Measurements from ENCODE around the gene EGR1.
A peak's percentile ranks its signal among the peaks of the same experiment; 100 is the strongest.

Gene EGR1

DNA sequence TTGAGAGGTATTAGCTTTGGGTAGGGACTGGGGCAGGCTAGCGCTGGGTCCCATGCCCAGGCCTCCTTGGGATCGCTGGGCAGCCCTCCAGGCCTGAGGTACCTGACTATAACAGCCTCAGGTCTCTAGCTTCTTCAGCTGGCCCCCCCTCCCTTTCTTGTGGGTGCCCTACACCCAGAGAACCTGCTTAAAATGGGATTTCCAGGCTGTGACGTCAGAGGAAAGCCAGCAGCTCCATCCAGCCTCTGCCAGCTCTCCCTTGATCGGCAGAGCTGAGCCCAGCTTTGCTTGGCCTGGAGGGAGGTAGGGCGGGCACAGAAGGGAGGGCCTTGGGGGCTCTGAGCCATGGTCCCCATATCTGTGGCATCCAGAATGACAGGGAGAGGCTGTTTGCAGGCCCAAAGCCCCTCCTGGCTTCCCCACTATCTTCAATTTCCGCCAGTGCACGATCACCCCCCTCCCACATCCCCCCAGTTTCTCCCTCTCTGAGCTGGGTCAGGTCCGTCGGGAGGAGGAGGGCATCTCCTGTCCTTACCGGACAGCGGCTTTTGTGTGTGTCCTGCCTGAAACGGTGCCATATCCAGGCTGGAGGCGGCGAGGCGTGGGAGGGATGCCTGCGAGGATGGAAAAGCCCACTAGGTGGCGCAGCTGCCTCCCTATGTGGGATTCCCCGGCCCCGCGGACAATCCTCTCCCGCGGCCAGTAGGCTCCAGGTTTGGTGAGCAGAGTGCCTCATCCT is 15.6 kb upstream of the EGR1 start:
- DNase-seq = peak; percentile 78

DNA sequence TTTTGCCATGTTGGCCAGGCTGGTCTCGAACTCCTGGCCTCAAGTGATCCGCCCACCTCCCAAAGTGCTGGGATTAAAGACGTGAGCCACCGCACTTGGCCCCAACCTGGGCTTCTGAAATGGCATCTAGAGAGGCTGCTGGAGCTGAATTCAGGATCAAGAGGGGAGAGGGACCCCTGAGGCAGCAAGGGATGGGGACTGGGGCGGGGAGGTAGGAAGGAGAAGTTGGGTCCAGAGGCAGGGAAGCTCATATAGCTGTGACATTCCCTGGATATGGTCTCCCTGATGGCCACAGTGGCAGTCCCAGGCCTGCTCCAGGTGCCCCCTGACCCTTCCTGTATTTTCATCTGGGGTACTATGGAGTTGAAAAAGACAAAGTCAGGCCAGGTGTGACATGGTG is 14.3 kb upstream of the EGR1 start:
- no peak for DNase-seq

DNA sequence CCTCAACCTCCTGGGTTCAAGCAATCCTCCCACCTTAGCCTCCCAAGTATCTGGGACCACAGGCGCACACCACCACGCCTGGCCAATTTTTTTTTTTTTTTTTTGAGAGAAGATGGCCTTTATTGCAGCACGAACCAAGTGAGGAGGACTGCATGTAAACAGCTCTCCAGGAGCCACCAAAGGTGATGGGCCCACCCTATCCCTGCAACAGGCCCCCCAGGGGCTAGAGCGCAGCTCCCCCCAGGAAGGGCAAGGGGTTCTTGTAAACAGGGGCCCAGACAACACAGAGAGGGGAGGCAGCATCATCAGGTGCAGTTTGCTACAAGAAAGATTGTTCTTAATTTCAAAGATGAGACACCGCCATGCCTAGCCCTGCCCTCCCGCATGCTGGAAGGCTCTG is 12.6 kb upstream of the EGR1 start:
- DNase-seq = no peak

DNA sequence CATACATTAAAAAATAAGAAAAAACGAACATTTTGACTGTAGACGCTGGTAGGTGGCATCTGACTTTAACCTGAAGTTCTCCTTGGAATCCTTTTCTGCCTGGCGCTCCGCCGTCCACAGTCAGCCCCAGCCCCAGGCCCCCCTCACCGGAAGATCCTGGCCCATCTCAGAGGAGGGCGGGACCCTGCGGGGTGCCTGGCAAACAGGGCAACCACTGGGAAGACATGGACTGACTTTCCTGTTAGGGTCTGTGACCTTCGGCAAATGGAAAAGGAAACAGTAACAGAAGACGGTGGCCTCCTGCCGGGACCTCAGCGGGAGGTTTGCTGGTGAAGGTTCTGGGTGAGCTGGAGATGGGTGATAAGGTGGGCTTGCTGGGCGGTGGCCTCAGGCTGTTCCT is 11.7 kb upstream of the EGR1 start:
- no peak for DNase-seq

DNA sequence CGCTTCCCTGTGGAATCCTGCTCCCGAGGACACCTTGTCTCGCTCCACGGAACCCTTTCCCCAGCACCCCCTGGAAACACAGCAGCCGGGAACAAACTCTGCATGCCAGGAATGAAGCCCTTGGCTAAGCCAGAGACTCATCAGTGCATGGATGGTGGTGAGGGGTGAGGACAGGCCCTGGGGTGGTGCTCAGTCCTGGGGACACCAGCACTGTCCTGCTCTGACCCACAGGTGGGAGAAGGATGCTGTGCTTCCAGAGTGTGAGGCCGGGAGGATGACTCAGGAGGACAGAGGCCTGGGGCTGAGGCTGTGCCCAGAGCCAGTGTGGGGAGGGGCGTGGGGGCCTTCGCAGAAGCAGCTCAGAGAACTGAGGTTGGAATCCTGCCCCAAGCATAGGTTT is 11.2 kb upstream of the EGR1 start:
- no peak for DNase-seq

DNA sequence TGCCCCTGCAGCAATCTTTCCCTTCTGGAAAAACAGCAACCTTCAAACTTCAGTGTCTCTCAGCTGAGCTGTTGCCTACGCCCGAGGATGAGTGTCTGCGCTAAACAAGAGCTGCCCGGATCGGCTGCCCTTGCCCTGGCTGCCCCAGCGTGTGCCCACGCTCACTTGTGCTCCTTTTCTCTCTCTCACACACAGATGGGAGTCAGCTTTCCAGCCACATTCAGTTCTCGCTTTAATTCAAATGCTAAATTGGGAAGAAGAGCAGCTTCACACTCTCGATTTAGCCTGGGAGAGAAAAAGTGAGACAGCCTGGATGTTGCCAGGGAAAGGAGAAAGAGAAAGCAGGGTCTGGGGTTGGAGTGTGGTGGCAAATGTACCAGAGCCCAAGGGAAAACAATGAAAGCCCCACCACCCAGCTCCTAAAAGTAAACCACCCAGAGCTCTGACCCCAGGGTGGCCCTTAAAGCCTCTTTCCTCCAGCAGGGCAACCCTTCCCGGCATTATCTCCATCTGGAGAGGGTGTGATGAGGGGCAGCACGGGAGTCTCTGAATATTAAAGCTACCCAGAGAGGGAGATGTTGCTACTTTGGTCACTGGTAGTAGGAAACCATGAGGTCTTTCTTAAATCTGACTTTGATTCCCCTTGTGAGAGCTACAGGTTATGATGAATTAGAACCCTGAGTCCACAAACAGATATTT is 9.9 kb upstream of the EGR1 start:
- DNase-seq = no peak

DNA sequence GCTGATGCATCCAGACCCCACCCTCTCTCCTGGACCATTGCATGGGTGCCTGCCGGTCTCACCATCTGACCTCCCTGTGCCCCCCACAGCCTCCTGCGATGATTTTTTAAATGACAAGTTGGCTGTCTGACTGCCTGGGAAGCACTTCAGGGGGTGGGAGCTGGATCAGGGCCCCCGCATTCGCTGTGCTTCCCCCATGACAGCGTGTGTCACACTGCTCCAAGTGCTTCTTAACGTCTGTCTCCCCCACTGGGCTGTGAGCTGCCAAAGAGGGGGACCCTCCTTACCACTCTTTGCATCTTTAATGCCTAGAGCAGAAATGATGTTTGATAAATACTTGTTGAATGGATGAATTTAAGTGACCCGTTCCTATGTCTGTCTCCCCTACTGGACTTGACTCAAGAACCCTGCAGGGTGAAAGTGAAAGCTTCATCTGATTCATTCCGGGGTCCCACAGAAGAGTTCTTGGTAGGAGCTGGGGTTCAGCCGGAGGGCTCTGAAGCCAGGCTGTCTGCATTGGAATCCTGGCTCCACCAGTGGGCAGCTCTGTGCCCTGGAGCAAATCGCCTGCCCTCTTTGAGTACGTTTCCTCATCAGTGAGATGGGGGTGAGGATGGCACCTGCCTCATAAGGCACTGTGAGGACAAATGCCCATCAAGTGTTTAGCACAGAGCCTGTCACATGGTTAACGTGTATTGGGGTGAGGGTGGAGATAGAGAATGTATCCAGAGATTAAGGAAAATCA is 7.6 kb upstream of the EGR1 start:
- DNase-seq = no peak

DNA sequence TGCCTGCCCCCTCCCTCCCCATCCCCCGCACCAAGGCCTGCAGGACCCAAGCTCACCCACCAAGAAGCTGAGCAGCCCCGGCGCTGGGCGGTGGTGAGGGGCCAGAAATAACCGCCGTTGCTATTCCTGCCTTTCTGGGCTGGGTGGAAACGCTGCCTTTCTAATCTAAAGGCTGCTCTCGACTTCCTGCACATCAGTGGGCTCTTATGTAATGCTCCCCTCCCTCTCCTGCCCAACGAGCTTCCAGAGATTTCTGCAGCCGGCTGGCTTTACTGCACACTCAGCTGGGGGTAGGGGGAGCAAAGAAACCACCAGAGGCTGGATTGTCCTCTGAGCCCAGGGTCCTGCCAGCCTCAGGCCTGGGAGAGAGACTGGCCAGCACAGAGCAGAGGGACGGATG is 6.9 kb upstream of the EGR1 start:
- DNase-seq = no peak

DNA sequence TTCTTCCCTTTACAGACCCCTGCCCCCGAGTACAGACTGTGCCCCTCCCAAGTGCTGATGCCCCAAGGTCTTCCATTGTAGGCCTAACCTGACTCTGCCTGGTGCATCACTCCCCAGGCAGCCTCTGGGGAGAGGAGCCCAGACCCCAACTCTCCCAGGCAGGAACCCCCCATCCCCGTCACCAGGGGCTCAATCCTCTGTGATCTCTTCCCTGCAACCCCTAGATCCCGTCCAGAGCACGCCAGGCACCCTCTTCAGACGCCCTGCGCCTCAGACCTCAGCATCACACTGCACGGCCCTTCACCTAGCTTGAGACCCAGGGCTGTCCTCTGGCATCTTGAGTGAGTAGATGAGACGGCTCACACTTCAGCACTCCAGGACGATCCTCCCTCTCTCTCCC is 6.4 kb upstream of the EGR1 start:
- no peak for DNase-seq

DNA sequence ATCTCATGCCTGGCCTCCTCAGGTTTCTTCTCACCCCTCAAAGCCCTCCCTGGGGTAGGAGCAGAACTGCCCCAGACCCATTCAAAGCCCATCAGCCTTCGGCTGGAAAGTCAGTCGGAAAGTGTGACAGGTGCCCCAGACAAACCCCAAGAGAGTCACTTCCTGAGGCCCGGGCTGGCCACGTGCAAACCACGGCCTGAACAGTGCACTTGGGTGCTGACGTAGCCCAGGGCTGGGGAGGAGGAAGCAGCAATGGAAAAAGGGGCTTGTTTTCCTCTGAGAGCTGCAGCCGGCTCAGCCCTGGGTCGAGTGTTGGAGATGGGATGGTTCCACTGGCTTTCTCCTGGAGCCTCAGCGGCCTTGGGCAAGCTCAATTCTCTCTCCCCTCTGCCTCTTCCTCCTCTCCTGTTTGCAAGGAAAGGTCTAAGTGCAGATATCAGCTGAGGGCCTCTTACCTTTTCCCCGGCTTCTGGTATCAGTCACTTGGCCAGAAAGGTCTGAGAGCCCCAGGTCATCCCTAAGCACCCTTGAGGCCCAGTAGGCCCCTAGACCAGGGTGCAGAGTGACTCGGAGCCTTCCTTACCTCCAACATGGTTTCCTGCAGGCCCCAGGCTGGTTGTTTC is 5.9 kb upstream of the EGR1 start:
- no peak for DNase-seq

DNA sequence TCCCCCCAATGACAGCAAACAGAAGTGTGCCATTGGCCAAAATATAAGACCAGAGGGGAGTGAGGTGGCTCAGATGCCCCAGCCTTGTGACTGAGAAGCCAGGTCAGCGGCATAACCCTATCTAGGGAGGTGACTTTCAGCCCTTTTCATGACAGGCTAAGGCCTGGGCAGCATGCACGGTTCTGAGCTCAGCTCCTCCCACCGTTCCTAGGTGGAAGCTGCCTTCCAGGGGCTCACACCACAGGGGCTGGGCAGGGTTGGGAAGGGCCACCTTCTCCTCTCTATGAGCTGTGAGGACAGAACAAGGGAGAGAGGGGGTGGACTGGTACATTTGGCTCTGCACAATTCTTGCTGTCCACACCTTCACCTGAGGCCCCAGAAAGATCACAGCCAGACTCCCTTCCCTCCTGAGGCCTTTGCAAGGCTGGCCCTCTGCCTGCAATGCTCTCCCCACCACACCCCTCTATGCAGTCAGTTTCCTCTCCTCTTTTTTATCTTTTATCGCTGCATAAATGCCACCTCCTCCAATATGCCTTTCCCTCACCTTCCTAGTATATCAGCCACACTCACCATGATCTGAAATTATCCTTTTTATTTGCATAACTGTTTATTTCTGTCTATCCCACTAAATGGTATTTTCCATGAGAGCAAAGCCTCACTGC is 5.1 kb upstream of the EGR1 start:
- no peak for DNase-seq

DNA sequence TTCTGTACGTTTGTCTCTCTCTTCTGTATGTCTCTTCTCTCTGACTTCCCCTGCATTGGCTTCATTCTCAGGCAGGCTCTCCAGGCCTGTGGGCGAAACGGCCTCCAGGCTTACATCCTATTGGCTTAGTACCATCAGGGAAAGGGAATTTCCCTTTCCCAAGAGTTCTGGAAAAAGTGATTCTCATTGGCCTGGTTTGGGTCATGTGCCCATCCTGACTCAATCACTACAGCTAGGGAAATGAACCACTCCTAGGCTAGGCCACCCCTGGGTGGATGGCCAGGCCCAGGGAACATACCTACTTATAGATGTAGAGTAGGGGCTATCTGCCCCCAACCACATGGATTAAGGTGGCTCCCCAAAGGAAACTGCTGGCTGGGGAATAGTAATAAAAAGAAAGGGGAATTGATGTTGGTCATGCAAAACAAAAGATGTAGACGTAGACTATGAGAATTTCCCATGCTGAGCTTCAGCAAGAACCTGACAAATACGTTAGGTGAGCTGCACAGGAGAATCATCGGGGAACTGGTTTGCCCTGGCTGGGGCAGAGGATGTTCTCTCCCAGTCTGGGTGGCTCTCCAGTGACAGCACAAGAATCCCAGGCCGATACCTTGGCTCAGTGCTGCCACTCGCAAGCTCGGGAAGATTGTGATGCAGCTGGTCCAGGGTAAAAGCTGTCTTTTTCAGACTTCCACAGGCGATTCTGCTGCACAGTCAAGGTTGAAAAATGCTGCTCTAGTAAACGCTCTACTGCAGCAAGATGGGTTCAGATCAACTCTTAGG is 3.7 kb upstream of the EGR1 start:
- DNase-seq = no peak

DNA sequence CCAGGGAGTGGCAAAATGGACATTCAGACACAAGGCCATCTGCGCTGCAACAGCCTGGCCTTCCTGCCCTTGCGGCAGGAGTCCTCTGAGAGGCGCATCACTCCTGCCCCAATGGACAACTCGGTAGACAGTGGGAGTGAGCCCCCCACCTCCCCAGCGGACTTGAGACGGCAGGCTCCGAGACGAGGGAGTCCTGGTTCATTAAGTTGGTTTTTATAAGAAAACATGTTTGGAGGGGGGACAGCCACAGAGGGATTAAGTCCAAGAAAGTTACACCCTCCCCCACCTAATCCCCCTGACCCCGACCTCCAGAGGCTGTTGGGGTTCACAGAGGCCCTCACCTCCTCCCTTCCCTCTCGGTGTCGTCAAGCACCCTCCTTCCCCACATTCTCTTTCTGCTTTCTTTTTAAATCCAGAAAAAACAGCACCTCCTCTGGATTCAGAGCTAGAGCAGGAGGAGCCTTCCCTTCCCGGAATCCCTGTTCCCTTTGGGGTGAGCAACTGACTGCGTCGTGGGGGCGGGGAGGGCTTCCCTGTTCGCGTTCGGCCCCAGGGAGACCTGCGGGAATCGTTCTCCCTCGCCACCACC is 1.8 kb upstream of the EGR1 start:
- DNase-seq = no peak

DNA sequence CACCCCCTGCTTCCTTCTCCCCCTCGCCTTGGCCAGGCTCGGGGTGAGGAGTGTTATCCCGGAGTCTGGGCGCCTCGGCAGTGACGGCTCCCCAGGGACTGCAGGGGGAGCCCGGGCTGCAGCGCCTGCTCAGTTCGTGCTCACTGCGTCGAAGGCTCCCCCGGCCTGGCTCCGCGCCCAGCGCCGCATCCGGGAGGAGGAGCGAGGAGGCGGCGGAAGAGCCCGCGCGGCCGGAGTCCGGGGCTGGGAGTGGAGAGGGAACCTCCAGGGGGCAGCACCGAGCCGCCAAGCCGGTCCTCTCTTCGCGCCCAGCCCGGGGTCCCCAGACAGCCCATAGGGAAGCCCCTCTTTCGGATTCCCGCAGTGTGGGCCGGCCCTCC is 1.3 kb upstream of the EGR1 start:
- DNase-seq = peak; percentile 98

DNA sequence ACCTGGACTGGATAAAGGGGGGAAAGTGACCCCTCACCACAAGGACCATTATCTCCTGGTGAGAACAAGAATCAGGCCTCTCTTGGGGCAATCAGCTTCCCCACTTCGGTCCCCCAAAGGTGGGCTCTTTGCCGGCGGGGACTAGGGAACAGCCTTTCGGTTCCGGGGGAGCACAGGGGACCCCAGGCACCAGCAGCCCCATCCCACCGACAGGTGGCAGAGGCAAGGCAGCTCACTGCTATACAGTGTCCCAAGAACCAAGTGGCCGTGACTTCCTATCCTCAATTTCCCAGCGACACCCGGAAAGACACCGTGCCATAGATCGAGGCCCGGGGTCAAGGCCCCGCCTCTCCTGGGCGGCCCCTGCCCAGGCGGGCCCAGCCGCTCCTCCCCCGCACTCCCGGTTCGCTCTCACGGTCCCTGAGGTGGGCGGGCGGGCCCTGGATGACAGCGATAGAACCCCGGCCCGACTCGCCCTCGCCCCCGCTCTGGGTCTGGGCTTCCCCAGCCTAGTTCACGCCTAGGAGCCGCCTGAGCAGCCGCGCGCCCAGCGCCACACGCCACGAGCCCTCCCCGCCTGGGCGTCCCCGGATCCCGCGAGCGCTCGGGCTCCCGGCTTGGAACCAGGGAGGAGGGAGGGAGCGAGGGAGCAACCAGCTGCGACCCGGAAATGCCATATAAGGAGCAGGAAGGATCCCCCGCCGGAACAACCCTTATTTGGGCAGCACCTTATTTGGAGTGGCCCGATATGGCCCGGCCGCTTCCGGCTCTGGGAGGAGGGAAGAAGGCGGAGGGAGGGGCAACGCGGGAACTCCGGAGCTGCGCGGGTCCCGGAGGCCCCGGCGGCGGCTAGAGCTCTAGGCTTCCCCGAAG is 655 bp upstream of the EGR1 start:
- peak; percentile 100 for DNase-seq

DNA sequence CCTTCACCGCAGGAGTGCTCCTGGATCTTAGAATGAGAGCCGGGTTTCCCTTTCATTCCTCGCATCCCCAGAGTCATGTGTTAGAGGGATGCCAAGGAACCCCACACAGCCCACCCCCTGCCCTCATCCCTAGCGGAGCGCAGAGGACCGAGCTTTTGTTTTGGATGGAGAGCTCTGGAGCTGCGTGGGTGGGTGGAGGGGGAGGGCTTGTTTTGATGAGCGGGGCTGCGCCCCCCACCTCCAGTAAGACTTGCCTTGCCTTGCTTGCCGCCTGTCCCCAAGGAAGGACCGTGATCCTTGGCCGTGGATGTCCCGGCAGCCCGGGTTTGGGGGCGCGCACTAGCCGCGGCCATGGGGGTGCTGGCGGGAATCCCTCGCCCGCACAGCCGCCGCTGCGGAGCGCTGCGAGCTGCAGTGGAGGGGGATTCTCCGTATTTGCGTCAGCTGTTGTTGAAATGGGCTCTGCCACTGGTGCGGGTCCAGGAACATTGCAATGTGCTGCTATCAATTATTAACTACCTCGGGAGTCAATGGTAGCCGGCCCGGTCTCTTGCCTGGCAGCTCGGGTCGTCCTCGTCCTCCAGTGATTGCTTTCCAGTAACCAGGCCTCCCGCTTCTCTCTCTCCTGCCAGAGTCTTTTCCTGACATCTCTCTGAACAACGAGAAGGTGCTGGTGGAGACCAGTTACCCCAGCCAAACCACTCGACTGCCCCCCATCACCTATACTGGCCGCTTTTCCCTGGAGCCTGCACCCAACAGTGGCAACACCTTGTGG is 1.0 kb downstream of the EGR1 start:
- peak; percentile 67 for DNase-seq

DNA sequence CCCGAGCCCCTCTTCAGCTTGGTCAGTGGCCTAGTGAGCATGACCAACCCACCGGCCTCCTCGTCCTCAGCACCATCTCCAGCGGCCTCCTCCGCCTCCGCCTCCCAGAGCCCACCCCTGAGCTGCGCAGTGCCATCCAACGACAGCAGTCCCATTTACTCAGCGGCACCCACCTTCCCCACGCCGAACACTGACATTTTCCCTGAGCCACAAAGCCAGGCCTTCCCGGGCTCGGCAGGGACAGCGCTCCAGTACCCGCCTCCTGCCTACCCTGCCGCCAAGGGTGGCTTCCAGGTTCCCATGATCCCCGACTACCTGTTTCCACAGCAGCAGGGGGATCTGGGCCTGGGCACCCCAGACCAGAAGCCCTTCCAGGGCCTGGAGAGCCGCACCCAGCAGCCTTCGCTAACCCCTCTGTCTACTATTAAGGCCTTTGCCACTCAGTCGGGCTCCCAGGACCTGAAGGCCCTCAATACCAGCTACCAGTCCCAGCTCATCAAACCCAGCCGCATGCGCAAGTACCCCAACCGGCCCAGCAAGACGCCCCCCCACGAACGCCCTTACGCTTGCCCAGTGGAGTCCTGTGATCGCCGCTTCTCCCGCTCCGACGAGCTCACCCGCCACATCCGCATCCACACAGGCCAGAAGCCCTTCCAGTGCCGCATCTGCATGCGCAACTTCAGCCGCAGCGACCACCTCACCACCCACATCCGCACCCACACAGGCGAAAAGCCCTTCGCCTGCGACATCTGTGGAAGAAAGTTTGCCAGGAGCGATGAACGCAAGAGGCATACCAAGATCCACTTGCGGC is 1.8 kb downstream of the EGR1 start:
- no peak for DNase-seq

DNA sequence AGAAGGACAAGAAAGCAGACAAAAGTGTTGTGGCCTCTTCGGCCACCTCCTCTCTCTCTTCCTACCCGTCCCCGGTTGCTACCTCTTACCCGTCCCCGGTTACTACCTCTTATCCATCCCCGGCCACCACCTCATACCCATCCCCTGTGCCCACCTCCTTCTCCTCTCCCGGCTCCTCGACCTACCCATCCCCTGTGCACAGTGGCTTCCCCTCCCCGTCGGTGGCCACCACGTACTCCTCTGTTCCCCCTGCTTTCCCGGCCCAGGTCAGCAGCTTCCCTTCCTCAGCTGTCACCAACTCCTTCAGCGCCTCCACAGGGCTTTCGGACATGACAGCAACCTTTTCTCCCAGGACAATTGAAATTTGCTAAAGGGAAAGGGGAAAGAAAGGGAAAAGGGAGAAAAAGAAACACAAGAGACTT is 2.4 kb downstream of the EGR1 start:
- DNase-seq = no peak

Data from right kidney (tissue), 1 donor.